Lung (tissue), 12 donors: ENCODE measurements around the gene OR4D9. TPM values are rescaled to one million over a fixed set of nuclear protein-coding genes. Genes with fewer than 3 reads are reported as not detected.

Source experiments
- ATAC-seq: fragments of 200-7000 bp; cut with Tn5 transposase; one replicate; pipeline ENCODE4 v1.9.1; 2020; ENCODE audit warnings: moderate number of reproducible peaks; ENCODE audit not compliant: insufficient read depth, low FRiP score
- DNase-seq, 3 donors: peaks; one replicate each; pipeline ENCODE4 v3.0.0-alpha.2; 2013 to 2017
- H3K27ac ChIP-seq, 2 donors: one replicate each; pipeline ENCODE4 v1.5.1; 2013; ENCODE audit warnings: mild to moderate bottlenecking in 2 of 2, moderate library complexity in 2 of 2, control low read depth in 1 of 2, inconsistent platforms in 1 of 2, low read depth in 1 of 2, low read length in 1 of 2
- H3K27me3 ChIP-seq, 3 donors: one replicate each; pipeline ENCODE4 v1.5.1; 2013; ENCODE audit warnings: low read length in 2 of 3; ENCODE audit not compliant: control insufficient read depth in 3 of 3, insufficient read depth in 3 of 3
- H3K36me3 ChIP-seq, 4 donors: one replicate each; pipeline ENCODE4 v1.5.1; 2013; ENCODE audit warnings: low read length in 4 of 4, mild to moderate bottlenecking in 1 of 4, moderate library complexity in 1 of 4; ENCODE audit not compliant: control insufficient read depth in 4 of 4, insufficient read depth in 4 of 4
- H3K4me1 ChIP-seq, 5 donors: one replicate each; pipeline ENCODE4 v1.5.1; 2013; ENCODE audit warnings: low read length in 5 of 5, mild to moderate bottlenecking in 2 of 5, moderate library complexity in 1 of 5; ENCODE audit not compliant: control insufficient read depth in 5 of 5, insufficient read depth in 5 of 5
- H3K4me3 ChIP-seq: one replicate; pipeline ENCODE4 v1.5.1; 2013; ENCODE audit warnings: mild to moderate bottlenecking, control low read depth, moderate library complexity
- H3K9ac ChIP-seq, 2 donors: one replicate each; pipeline ENCODE4 v1.5.1; 2013; ENCODE audit warnings: low read length in 2 of 2, control low read depth in 1 of 2; ENCODE audit not compliant: insufficient read depth in 1 of 2
- H3K9me3 ChIP-seq, 4 donors: one replicate each; pipeline ENCODE4 v1.5.1; 2013; ENCODE audit warnings: low read length in 3 of 4, mild to moderate bottlenecking in 1 of 4, moderate library complexity in 1 of 4; ENCODE audit not compliant: control insufficient read depth in 4 of 4, insufficient read depth in 3 of 4
- WGBS, 2 donors: extraction: QIAGEN DNeasy Blood & Tissue Kit; methylation state at CpG; one replicate each; pipeline ENCODE4 v1.1.7; 2013; 5-methylcytosine and 5-hydroxymethylcytosine counted together
- polyA plus RNA-seq, 2 donors: library from polyadenylated mRNA; stranded (reverse); fragments of 200-250 nt; gene quantifications; one replicate each; pipeline ENCODE4 v1.2.1, GENCODE V29; 2013
- total RNA-seq, 2 donors: library from RNA; depleted of rRNA in 1 of 2; stranded (reverse); fragments of >200 nt in 1 of 2; gene quantifications; one replicate each; pipeline ENCODE4 v1.2.1, GENCODE V29; 2014 to 2021
- TF ChIP-seq, protein P1 (sequence below): IDR thresholded peaks from 2 replicates; pipeline ENCODE4 v1.5.1; 2012; ENCODE audit warnings: mild to moderate bottlenecking; ENCODE audit errors: control extremely low read depth, extremely low read depth
- donor health status: control.
- donor health status: control.
- donor health status: Bipolar disorder and iron deficiency.
- donor health status: healthy.
- donor health status: DM: yes; HTN: yes; CAD: no.

The OR4D9 gene
- total and polyA plus RNA-seq, 4 donors: not detected

DNA sequence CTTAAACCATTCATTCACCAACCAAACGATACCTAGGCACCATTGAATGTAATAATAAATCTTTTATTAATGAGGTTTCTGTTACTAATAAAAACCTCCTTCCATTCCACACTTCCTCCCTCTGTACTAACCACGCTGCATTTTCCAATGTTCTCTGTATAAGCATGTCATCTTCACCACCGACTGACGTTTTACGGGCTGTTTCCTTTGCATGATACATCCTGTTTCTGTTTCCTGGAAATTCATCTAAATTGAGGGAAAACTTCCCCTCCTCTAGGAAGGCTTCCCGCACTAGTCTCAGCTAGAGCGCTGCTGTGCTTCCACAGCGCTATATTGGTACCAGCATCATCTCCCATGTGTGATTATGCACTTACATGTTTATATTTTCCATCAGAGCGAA is 36.2 kb upstream of the OR4D9 start:
- H3K36me3 ChIP-seq: no peaks in the 10 kb centered on the region
- no peak overlapping the region for H3K9ac ChIP-seq
- H3K27me3 ChIP-seq: no peaks in the 10 kb centered on the region
- DNase-seq (peak in 2 of 3 donors; percentile 4 to 11), ATAC-seq (no peak)
- 50 to 53% methylated on average over 9 of the region's 9 CpGs for WGBS, 2 donors
- no peaks in the 10 kb centered on the region for H3K4me1 ChIP-seq
- TF ChIP-seq, protein P1, sequence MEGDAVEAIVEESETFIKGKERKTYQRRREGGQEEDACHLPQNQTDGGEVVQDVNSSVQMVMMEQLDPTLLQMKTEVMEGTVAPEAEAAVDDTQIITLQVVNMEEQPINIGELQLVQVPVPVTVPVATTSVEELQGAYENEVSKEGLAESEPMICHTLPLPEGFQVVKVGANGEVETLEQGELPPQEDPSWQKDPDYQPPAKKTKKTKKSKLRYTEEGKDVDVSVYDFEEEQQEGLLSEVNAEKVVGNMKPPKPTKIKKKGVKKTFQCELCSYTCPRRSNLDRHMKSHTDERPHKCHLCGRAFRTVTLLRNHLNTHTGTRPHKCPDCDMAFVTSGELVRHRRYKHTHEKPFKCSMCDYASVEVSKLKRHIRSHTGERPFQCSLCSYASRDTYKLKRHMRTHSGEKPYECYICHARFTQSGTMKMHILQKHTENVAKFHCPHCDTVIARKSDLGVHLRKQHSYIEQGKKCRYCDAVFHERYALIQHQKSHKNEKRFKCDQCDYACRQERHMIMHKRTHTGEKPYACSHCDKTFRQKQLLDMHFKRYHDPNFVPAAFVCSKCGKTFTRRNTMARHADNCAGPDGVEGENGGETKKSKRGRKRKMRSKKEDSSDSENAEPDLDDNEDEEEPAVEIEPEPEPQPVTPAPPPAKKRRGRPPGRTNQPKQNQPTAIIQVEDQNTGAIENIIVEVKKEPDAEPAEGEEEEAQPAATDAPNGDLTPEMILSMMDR: no peak
- H3K9me3 ChIP-seq: no peaks in the 10 kb centered on the region
- no peak overlapping the region for H3K4me3 ChIP-seq
- H3K27ac ChIP-seq: no peak overlapping the region

DNA sequence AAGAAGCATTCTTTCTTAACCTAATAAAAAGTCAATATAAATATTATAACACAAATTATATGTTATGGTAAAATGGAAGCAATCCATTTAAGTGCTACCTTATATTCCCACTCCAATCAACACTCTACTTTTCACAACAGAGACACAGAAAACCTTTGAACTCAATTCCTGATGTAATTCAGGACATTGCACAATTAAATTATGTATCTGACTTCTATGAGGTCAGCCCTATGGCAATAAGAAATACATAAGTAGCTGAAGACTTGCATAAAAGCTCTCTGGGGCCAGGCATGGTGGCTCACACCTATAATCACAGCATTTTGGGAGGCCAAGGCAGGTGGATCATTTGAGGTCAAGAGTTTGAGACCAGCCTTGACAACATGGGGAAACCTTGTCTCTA is 31.4 kb upstream of the OR4D9 start:
- Histone ChIP-seq H3K9ac (no peak overlapping the region), H3K4me3 (no peak overlapping the region), H3K4me1 (no peaks in the 10 kb centered on the region), H3K9me3 (no peaks in the 10 kb centered on the region), H3K36me3 (no peaks in the 10 kb centered on the region), H3K27ac (no peak overlapping the region), H3K27me3 (no peaks in the 10 kb centered on the region)
- TF ChIP-seq, protein P1: no peak
- DNase-seq (no peak), ATAC-seq (no peak)

DNA sequence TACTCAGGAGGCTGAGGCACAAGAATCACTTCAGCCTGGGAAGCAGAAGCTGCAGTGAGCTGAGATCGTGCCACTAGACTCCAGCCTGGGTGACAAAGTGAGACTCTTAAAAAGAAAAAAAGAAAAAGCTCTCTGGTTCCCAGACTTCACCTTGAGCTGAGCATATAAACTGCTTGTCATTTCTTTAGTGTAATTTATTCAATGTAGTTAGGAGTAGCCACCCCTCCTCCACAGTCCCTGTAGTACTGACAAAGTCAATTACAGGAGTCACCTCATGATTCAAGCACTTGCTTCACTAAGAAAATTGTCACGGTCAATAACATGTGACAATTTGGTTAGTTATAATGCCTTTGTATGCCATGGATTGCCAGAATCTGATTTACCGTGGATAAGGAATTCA is 31.0 kb upstream of the OR4D9 start:
- ATAC-seq (no peak), DNase-seq (no peak)
- H3K27ac ChIP-seq: no peak overlapping the region
- TF ChIP-seq, protein P1: no peak
- no peak overlapping the region for H3K9ac ChIP-seq
- no peak overlapping the region for H3K4me3 ChIP-seq
- WGBS, 2 donors: 79 to 89% methylated on average over 3 of the region's 3 CpGs
- no peaks in the 10 kb centered on the region for H3K36me3 ChIP-seq
- H3K4me1 ChIP-seq: no peaks in the 10 kb centered on the region
- no peaks in the 10 kb centered on the region for H3K9me3 ChIP-seq
- no peaks in the 10 kb centered on the region for H3K27me3 ChIP-seq

DNA sequence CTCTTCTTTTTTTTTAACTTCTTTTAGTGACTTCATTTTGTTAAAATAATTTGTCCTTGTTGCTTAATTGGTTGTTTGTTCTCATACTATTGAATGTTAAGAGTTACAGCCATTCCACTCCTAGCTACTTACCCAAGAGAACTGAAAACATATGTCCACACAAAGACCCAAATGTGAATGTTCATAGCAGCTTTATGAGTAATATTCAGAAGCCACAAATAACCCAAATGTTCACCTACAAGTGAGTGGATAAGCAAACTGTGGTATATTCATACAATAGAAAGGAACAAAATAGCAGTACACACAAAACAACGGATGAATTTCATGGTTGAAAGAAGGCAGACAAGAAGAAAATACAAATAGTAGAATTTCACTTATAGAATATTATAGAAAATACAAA is 9.4 kb upstream of the OR4D9 start:
- H3K27me3 ChIP-seq: no peaks in the 10 kb centered on the region
- ATAC-seq (no peak), DNase-seq (no peak)
- 38 to 51% methylated on average over 1 of the region's 1 CpG for WGBS, 2 donors
- H3K36me3 ChIP-seq: no peaks in the 10 kb centered on the region
- TF ChIP-seq, protein P1: no peak
- H3K9ac ChIP-seq: no peak overlapping the region
- no peak overlapping the region for H3K4me3 ChIP-seq
- H3K4me1 ChIP-seq: no peaks in the 10 kb centered on the region
- H3K9me3 ChIP-seq: peaks cover 0 to 6% (median 0%) of the 10 kb centered on the region in 4 donors
- no peak overlapping the region for H3K27ac ChIP-seq
